HG03442 (cell line): ENCODE results near the gene NDUFS4.
"Not testable (repeated sequence)": the region's sequence is repeated elsewhere in the genome, so short reads cannot be mapped to it uniquely, and the experiment has no call there.

Experiments used
- ATAC-seq: cut with Tn5 transposase; IDR thresholded peaks from one replicate; pipeline ENCODE4 v1.9.1; 2021; ENCODE audit warnings: mild to moderate bottlenecking, moderate library complexity; ENCODE audit not compliant: unreplicated experiment

The NDUFS4 gene

GRCh38 chr5:53560506-53561191 is at the start of gene NDUFS4:
TSS of gene NDUFS4 (plus strand) at chr5:53560639. CDS start at chr5:53560663, 24 bp downstream.
- peak; percentile 89 for ATAC-seq

GRCh38 chr5:53512539-53512938 is 47.9 kb upstream of the NDUFS4 start:
- no peak for ATAC-seq

- ATAC-seq, result no peak
Observed at GRCh38 chr5:53515988-53516387, 44.5 kb upstream of the NDUFS4 start.

GRCh38 chr5:53520813-53521212 is 39.6 kb upstream of the NDUFS4 start:
- no peak for ATAC-seq

DNA sequence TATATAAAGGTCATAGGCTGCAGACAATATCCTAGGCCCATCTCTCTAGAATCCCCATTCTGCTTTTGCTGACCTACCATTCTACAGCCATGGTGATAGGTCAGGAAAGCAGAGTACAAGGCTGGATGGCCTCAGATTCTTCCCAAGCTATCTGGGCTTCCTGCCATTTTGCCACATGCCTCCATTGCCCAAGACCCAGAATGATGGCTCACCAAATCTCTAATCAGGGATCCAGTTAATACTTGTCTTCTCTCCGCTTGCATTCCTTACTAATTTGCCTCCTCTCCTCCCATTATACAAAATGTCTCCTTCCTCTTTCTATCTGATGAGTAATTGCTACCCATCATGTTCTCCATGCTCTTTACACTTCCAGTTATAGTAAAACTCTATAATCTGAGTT is 22.7 kb upstream of the NDUFS4 start:
- ATAC-seq, result no peak

DNA sequence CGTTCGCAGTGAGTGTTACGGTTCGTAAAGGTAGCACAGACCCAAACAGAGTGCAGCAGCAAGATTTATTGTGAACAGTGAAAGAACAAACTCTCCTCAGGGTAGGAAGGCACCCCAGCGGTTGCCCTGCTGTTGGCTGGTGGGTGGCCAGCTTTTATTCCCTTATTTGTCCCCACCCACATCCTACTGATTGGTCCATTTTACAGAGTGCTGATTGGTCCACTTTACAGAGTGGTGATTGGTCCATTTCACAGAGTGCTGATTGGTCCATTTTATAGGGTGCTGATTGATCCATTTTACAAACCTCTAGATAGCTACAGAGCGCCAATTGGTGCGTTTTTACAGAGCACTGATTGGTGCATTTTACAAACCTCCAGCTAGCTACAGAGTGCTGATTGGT is 19.7 kb upstream of the NDUFS4 start:
- ATAC-seq, result not testable (repeated sequence)

- no peak for ATAC-seq
Observed at GRCh38 chr5:53541859-53542258, 18.6 kb upstream of the NDUFS4 start.

DNA sequence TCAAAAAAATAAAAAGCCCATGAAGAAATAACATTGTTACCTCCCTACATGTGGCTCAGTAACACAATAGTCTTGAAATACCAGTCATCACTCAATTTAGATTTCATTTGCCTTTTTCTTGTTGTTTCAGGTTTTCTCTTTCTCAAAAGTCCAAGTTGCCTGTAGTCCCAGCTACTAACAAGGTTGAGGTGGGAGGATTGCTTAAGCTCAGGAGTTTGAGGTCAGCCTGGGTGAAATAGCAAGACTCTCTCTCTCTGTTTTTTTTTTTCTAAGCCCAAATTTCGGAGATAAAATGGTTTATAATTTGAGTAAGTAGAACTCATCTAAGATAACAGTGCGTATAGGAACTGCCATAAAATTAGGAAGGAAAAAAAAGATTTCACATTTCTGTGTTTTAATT is 17.5 kb upstream of the NDUFS4 start:
- ATAC-seq, result no peak

- no peak for ATAC-seq
Observed at GRCh38 chr5:53543401-53543800, 17.0 kb upstream of the NDUFS4 start.

GRCh38 chr5:53545744-53546143 is 14.7 kb upstream of the NDUFS4 start:
- ATAC-seq, result no peak

- ATAC-seq, result no peak
Observed at GRCh38 chr5:53547226-53547625, 13.2 kb upstream of the NDUFS4 start.

GRCh38 chr5:53548501-53548900 is 11.9 kb upstream of the NDUFS4 start:
- not testable (repeated sequence) for ATAC-seq

DNA sequence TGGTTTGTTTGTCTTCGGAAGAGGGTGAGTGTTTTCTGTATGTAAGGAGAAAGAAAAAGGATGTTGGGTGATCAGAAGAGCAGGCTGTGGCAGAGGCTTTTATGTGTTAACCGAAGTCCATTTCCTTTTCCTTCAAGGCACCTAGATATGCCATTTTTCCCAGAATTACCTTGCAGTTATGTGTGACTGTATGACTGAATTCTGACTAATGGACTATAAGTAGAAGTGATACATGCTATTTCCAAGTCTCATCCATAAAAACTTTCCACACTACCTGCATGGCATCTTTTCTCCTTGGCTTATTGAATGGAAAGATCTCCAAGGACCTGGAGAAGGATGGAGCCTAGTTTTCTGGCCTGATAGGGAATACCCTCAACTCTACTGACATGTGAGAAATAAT is 10.6 kb upstream of the NDUFS4 start:
- no peak for ATAC-seq

DNA sequence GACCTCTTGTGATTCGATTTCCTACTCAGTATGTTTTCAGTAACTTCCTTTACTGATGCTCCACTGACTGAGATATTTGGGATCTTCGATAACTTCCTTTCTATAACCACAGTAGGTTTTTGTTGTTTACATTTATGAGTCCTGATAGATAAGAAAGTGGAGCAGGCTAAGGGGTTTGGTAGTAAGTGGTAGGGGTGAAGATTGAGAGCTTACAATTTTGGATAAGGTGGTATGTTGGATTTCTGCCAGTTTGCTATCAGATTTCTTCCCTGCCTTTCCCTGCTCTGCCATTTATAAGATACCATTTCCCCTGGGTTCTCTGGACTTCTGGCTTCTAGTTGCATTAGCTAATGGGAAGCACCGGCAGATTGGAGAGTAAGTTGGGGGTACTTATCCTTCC is 7.9 kb upstream of the NDUFS4 start:
- no peak for ATAC-seq

DNA sequence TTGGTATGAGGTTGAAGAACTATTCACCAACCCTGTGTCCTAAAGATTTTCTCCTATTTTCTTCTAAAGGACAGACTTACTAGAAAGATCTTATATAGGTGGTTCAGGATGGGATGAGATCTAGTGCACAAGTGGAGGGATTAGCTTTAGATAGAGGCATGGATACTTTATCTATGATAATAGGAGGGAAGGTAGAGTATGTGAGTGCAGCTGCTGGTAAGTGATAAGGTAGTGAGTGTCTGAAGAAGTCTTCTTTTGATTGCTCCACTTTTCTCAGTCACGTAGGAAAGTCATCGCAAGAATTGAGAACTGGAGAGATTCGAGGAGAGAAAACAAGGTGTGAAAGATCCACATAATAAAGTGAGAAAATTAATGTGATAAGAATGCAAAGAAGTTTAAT is 6.0 kb upstream of the NDUFS4 start:
- no peak for ATAC-seq

DNA sequence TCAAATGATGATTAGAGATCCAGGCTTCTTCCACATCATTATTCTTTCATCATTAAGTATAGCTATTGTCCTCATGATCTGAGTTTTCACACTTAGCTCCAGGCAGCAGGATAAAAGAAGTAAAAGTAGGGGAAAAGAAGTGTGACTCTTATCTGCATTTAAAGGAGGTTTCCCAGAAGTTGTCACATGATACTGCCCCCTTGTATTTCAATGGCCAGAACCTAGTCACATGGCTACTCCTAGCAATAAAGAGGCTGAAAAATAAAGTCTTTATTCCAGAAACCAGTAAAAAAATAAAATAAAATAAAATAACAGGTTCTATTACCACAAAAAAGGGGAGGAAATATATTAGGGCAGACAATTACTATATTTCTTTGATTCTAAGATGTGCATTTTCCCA is 5.3 kb upstream of the NDUFS4 start:
- ATAC-seq, result no peak

DNA sequence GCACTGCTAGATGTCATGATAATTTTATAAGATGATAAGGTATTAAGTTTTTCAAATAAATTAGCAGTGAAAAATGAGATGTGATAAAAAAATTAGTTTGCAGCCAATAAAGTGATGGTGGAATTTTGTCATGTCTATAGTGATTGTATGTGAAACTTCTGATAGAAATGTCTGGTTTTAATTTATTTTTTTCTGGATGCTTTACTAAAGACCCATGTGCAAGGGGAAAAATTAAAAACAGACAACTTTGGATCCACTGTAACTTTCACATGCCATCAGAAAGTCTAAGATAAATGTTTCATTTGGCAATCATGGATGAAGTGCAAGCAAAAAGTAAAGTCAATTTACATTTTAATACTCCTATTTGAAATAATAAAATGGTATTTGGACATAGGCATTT is 4.4 kb upstream of the NDUFS4 start:
- ATAC-seq, result no peak

- ATAC-seq, result no peak
Observed at GRCh38 chr5:53557386-53557785, 3.1 kb upstream of the NDUFS4 start.

GRCh38 chr5:53558966-53559365 is 1.5 kb upstream of the NDUFS4 start:
- no peak for ATAC-seq

DNA sequence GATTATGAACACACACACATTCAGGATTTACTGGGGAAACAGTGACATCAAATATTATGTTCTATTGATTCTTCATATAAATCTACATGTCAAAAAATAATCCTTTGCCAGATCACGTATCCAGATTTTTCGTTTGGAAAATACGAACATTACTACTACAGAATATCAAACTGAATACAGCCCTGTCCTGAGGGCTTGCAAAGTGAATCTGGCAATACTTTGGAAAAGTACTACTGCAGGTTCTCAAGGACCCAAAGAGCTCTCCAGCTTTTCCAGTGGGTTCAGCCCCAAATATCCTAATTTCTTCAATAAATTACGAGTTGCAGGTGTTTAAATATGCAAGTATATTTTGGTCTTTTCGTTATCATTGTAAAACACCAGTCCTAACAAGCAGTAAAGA is 411 bp upstream of the NDUFS4 start:
- peak; percentile 2 for ATAC-seq

GRCh38 chr5:53568401-53568800 is 8.0 kb downstream of the NDUFS4 start:
- no peak for ATAC-seq

DNA sequence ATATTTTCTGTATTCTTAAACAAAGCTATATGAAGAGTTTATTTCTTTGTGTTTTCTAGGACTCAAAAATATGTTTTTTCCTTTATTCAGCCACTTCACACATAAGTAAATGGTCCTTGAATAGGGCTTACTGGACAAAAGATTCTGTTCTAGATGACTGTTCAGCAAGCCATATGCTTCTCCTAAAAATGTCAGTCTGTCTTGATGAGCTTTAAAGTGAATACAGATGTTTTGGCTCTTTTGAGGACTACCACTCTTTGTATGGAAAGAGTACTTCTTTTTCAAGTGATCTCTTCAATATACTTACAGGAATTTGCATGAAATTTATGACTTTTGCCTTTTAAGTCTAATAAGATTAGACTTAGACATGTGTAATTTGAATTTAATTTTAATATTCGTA is 8.4 kb downstream of the NDUFS4 start:
- no peak for ATAC-seq

DNA sequence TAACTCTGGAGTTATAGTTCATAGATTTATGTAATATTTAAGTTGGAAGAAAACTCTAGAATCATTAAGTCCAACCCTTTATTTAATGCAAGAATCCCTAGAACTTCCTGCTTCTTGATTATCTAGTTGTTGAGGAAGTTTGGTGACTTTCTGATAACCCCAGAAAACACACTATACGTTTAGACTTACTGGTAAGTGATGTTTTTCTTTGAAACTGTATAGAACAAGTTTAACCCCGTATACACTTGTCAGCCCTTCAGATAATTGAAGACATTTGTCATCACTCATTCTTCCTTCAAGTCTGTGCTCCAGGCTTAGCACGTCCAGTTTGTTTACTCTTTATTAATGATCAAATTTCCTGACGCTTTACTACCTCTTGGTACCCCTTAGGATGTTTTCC is 9.0 kb downstream of the NDUFS4 start:
- ATAC-seq, result no peak
